GM12864 (cell line): ENCODE measurements around the gene OR13C5.

Source experiments
- DNase-seq: peaks from one replicate; pipeline ENCODE4 v3.0.0-alpha.2; 2011; ENCODE audit warnings: low read depth
- H3K4me3 ChIP-seq: 2 replicates; pipeline ENCODE4 v1.5.1; 2011; ENCODE audit warnings: mild to moderate bottlenecking, low read depth, low read length, control low read depth
- CTCF ChIP-seq: IDR thresholded peaks from 2 replicates; pipeline ENCODE4 v1.5.1; 2011; ENCODE audit warnings: low read depth, mild to moderate bottlenecking, moderate library complexity, low read length, control low read depth, inconsistent platforms; ENCODE audit errors: missing control alignments

Gene OR13C5

GRCh38 chr9:104553261-104553660, 46.0 kb downstream of the OR13C5 start:
- DNase-seq, result no peak
- no peak for TF ChIP-seq CTCF
- no peak overlapping the region for H3K4me3 ChIP-seq
